Panc1 (cell line): ENCODE results near the gene REC114. TPM values are rescaled to one million over a fixed set of nuclear protein-coding genes. Genes with fewer than 3 reads are reported as not detected.

Experiments used
- ATAC-seq: fragments of 200-7000 bp; cut with Tn5 transposase; 2 replicates; pipeline ENCODE4 v1.9.1; 2020; ENCODE audit warnings: mild to moderate bottlenecking, moderate library complexity
- BruUV-seq: library from RNA; stranded (reverse); fragments of 400-500 nt; replicated peaks from 2 replicates; lab custom pipeline; 2021; lab: Mats Ljungman, UMichigan
- CTCF ChIA-PET: fragments of 300-600 bp; sonication (Branson Sonifier 250); formaldehyde crosslinking; loops from one replicate; lab custom pipeline; 2022; ENCODE audit warnings: antibody characterized with exemption; lab: Charles Lee
- POLR2A ChIA-PET: fragments of 300-600 bp; sonication (Branson Sonifier 250); formaldehyde crosslinking; loops from one replicate; lab custom pipeline; 2022; ENCODE audit warnings: antibody characterized with exemption; lab: Charles Lee
- DNase-seq: peaks from one replicate; pipeline ENCODE4 v3.0.0-alpha.2; 2010; ENCODE audit warnings: low read depth, low spot score
- H3K27ac ChIP-seq: 2 replicates; pipeline ENCODE4 v1.5.1; 2011; ENCODE audit warnings: mild to moderate bottlenecking, low read length, inconsistent platforms
- H3K27me3 ChIP-seq: fragments of 200-500 bp; sonication (Bioruptor generic); 2 replicates; pipeline ENCODE4 v1.6.0; 2014; ENCODE audit warnings: low read length, inconsistent platforms; ENCODE audit not compliant: control insufficient read depth, insufficient read depth
- H3K36me3 ChIP-seq: fragments of 200-500 bp; sonication (Bioruptor generic); 2 replicates; pipeline ENCODE4 v1.5.1; 2014; ENCODE audit warnings: inconsistent platforms, mild to moderate bottlenecking, low read length, moderate library complexity; ENCODE audit not compliant: control insufficient read depth, insufficient read depth
- H3K4me1 ChIP-seq: 2 replicates; pipeline ENCODE4 v1.5.1; 2011; ENCODE audit warnings: inconsistent platforms, mild to moderate bottlenecking, low read length, moderate library complexity; ENCODE audit not compliant: control insufficient read depth, insufficient read depth
- H3K4me3 ChIP-seq, 2 experiments: 2 replicates each; pipeline ENCODE4 v1.5.1; 2011 to 2012; ENCODE audit warnings: low read depth in 2 of 2, low read length in 2 of 2, mild to moderate bottlenecking in 2 of 2, inconsistent platforms in 1 of 2, moderate library complexity in 1 of 2
- H3K9me3 ChIP-seq: fragments of 200-500 bp; sonication (Bioruptor generic); 2 replicates; pipeline ENCODE4 v1.5.1; 2014; ENCODE audit warnings: low read depth, mild to moderate bottlenecking, inconsistent platforms, low read length, moderate library complexity; ENCODE audit not compliant: control insufficient read depth, insufficient read depth
- POLR2AphosphoS5 ChIP-seq: IDR thresholded peaks from 2 replicates; pipeline ENCODE4 v1.6.1; 2012; ENCODE audit warnings: mild to moderate bottlenecking, low read depth, low read length, moderate library complexity
- SIN3A ChIP-seq: IDR thresholded peaks from 2 replicates; pipeline ENCODE4 v1.6.1; 2012; ENCODE audit warnings: low read depth, mild to moderate bottlenecking, low read length, moderate library complexity, borderline replicate concordance; ENCODE audit not compliant: insufficient read depth
- TCF7L2 ChIP-seq: IDR thresholded peaks from 2 replicates; pipeline ENCODE4 v1.6.1; 2011; ENCODE audit warnings: mild to moderate bottlenecking, low read depth, low read length, inconsistent platforms
- in situ Hi-C: cut with HindIII; loops from 2 replicates; pipeline ENCODE4 v1.10.0; 2016; ENCODE audit warnings: low sequenced_read_pairs, low pct_unique_long_range_greater_than_20kb
- intact Hi-C: fragments of 100-400 bp; cut with micrococcal nuclease; formaldehyde crosslinking; loops from one replicate; pipeline ENCODE4 v1.10.0; 2022; ENCODE audit not compliant: unreplicated experiment
- total RNA-seq: library from RNA; stranded (reverse); gene quantifications from one replicate; pipeline ENCODE4 v1.2.1, GENCODE V29; 2021; ENCODE audit not compliant: unreplicated experiment
- TF ChIP-seq, protein P1 (sequence below): fragments of 450-650 bp; IDR thresholded peaks from 2 replicates; pipeline ENCODE4 v1.5.1; 2017; ENCODE audit warnings: mild to moderate bottlenecking
- TF ChIP-seq, protein P2 (sequence below), 2 experiments: IDR thresholded peaks; 2 replicates each; pipeline ENCODE4 v1.6.1; 2011 to 2012; ENCODE audit warnings: low read depth in 2 of 2, control low read depth in 1 of 2, low read length in 1 of 2, mild to moderate bottlenecking in 1 of 2, moderate library complexity in 1 of 2; ENCODE audit not compliant: insufficient read depth in 1 of 2

Gene REC114
- total RNA-seq, 1 experiment from 2014 or later, result not detected

DNA sequence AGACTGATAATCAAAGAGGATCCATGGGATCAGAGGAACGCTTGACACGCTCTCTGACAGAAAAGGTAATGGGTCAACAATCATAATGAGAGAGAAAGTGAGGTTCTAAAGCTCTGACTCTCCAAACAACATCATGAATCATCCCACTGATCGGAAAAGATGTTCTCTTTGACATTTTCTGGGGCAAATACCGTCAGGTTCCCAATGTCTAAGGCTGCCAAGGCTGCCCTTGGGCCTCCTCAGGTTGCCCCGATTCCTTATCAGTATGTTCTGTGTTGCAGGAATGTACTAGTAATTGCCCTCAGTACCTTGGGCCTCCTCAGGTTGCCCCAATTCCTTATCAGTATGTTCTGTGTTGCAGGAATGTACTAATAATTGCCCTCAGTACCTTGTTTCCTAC, 129.3 kb downstream of the REC114 start:
- Histone ChIP-seq H3K4me1 (no peaks in the 10 kb centered on the region), H3K36me3 (0 out of 2 replicates have a peak, but pooled peaks cover 6% of the 10 kb centered on the region), H3K9me3 (no peaks in the 10 kb centered on the region), H3K4me3 (no peak overlapping the region), H3K27ac (no peak overlapping the region), H3K27me3 (no peaks in the 10 kb centered on the region)
- ChIA-PET POLR2A (no interaction called here), CTCF (no interaction called here)
- TF ChIP-seq, protein P1, sequence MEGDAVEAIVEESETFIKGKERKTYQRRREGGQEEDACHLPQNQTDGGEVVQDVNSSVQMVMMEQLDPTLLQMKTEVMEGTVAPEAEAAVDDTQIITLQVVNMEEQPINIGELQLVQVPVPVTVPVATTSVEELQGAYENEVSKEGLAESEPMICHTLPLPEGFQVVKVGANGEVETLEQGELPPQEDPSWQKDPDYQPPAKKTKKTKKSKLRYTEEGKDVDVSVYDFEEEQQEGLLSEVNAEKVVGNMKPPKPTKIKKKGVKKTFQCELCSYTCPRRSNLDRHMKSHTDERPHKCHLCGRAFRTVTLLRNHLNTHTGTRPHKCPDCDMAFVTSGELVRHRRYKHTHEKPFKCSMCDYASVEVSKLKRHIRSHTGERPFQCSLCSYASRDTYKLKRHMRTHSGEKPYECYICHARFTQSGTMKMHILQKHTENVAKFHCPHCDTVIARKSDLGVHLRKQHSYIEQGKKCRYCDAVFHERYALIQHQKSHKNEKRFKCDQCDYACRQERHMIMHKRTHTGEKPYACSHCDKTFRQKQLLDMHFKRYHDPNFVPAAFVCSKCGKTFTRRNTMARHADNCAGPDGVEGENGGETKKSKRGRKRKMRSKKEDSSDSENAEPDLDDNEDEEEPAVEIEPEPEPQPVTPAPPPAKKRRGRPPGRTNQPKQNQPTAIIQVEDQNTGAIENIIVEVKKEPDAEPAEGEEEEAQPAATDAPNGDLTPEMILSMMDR, result no peak
- TF ChIP-seq TCF7L2, result no peak
- TF ChIP-seq, protein P2, sequence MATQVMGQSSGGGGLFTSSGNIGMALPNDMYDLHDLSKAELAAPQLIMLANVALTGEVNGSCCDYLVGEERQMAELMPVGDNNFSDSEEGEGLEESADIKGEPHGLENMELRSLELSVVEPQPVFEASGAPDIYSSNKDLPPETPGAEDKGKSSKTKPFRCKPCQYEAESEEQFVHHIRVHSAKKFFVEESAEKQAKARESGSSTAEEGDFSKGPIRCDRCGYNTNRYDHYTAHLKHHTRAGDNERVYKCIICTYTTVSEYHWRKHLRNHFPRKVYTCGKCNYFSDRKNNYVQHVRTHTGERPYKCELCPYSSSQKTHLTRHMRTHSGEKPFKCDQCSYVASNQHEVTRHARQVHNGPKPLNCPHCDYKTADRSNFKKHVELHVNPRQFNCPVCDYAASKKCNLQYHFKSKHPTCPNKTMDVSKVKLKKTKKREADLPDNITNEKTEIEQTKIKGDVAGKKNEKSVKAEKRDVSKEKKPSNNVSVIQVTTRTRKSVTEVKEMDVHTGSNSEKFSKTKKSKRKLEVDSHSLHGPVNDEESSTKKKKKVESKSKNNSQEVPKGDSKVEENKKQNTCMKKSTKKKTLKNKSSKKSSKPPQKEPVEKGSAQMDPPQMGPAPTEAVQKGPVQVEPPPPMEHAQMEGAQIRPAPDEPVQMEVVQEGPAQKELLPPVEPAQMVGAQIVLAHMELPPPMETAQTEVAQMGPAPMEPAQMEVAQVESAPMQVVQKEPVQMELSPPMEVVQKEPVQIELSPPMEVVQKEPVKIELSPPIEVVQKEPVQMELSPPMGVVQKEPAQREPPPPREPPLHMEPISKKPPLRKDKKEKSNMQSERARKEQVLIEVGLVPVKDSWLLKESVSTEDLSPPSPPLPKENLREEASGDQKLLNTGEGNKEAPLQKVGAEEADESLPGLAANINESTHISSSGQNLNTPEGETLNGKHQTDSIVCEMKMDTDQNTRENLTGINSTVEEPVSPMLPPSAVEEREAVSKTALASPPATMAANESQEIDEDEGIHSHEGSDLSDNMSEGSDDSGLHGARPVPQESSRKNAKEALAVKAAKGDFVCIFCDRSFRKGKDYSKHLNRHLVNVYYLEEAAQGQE (IDR thresholded peaks at IDR 0.05; ENCODE audit: insufficient read depth in 1 of 2, low read depth in 2 of 2, low read length in 1 of 2), result no peak
- TF ChIP-seq POLR2AphosphoS5, result no peak
- TF ChIP-seq SIN3A, result no peak
- DNase-seq (no peak), ATAC-seq (no peak)
- BruUV-seq, result TSS peak; percentile 50
- intact Hi-C loops, result no loop called here
- in situ Hi-C loops, result no loop called here

DNA sequence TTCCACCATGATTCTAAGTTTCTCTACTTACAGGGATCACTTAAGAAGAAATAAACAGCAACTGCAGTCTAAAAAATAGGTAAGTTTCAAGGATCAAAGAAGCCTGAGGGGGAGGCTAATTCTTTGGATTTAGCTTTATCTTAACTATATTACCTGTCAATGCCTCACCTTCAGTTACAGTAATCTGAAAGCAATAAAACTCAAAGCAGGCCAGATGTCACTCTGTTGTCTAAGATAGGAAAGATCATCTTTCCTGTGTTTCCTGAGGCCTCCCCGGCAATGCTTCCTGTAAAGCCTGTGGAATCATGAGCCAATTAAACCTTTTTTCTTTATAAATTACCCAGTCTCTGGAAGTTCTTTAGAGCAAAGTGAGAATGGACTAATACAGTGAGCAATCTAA, 130.1 kb downstream of the REC114 start:
- in situ Hi-C loops (no loop called here), intact Hi-C loops (no loop called here)
- ChIA-PET CTCF (no interaction called here), POLR2A (no interaction called here)
- TF ChIP-seq, protein P1, result no peak
- TF ChIP-seq, protein P2 (IDR thresholded peaks at IDR 0.05; ENCODE audit: insufficient read depth in 1 of 2, low read depth in 2 of 2, low read length in 1 of 2), result no peak
- no peaks in the 10 kb centered on the region for H3K9me3 ChIP-seq
- H3K4me3 ChIP-seq, result no peak overlapping the region
- 0 out of 2 replicates have a peak, but pooled peaks cover 6% of the 10 kb centered on the region for H3K36me3 ChIP-seq
- H3K4me1 ChIP-seq, result no peaks in the 10 kb centered on the region
- H3K27ac ChIP-seq, result no peak overlapping the region
- DNase-seq (no peak), ATAC-seq (no peak)
- no TSS peak for BruUV-seq
- no peaks in the 10 kb centered on the region for H3K27me3 ChIP-seq
